Thyroid gland (tissue), 4 donors: ENCODE data around the gene SHH. TPM values are rescaled to one million over a fixed set of nuclear protein-coding genes. Genes with fewer than 3 reads are reported as not detected.

Experiments
- DNase-seq, 2 donors: peaks; one replicate each; pipeline ENCODE4 v3.0.0-alpha.2; 2019
- H3K27ac ChIP-seq, 3 donors: fragments of 200-600 bp; sonication (generic); 1 replicate in 2 of 3; 2 replicates in 1 of 3; pipeline ENCODE4 v1.5.1; 2016 to 2019; ENCODE audit warnings: mild to moderate bottlenecking in 1 of 3, moderate library complexity in 1 of 3
- H3K27me3 ChIP-seq: fragments of 200-600 bp; sonication (generic); one replicate; pipeline ENCODE4 v1.5.1; 2019
- H3K36me3 ChIP-seq, 2 donors: fragments of 200-600 bp; sonication (generic); one replicate each; pipeline ENCODE4 v1.5.1; 2016 to 2019
- H3K4me1 ChIP-seq, 2 donors: fragments of 200-600 bp; sonication (generic); one replicate each; pipeline ENCODE4 v1.5.1; 2017 to 2019
- H3K4me3 ChIP-seq, 3 donors: fragments of 200-600 bp; sonication (generic); replicated peaks in 1 of 3; 1 replicate in 2 of 3; 2 replicates in 1 of 3; pipeline ENCODE4 v1.5.1; 2016; ENCODE audit warnings: mild to moderate bottlenecking in 1 of 3
- H3K9me3 ChIP-seq: fragments of 200-600 bp; sonication (generic); one replicate; pipeline ENCODE4 v1.5.1; 2017
- POLR2A ChIP-seq, 2 donors: fragments of 450-650 bp; IDR thresholded peaks; one replicate each; pipeline ENCODE4 v1.6.1; 2017; ENCODE audit warnings: antibody characterized with exemption in 2 of 2, mild to moderate bottlenecking in 2 of 2, moderate library complexity in 1 of 2
- WGBS, 2 donors: methylation state at CpG; one replicate each; pipeline ENCODE4 v1.1.5; 2017; 5-methylcytosine and 5-hydroxymethylcytosine counted together
- intact Hi-C: fragments of 100-400 bp; cut with DNase I; formaldehyde crosslinking; loops from one replicate; pipeline ENCODE4 v1.15.1; 2023
- total RNA-seq, 4 donors: library from RNA; depleted of rRNA; stranded (reverse); fragments of >200 nt; gene quantifications; one replicate each; pipeline ENCODE4 v1.2.3, GENCODE V29; 2016
- TF ChIP-seq, protein P1 (sequence below), 6 experiments: fragments of 200-600 bp in 3 of 6; fragments of 450-650 bp in 3 of 6; sonication (generic) in 3 of 6; IDR thresholded peaks; one replicate each; pipeline ENCODE4 v1.5.1; 2016 to 2019; ENCODE audit warnings: antibody characterized with exemption in 6 of 6, mild to moderate bottlenecking in 2 of 6, inconsistent platforms in 1 of 6, moderate library complexity in 1 of 6

Gene SHH
- total RNA-seq, 4 donors from 2014 or later, result not detected

DNA sequence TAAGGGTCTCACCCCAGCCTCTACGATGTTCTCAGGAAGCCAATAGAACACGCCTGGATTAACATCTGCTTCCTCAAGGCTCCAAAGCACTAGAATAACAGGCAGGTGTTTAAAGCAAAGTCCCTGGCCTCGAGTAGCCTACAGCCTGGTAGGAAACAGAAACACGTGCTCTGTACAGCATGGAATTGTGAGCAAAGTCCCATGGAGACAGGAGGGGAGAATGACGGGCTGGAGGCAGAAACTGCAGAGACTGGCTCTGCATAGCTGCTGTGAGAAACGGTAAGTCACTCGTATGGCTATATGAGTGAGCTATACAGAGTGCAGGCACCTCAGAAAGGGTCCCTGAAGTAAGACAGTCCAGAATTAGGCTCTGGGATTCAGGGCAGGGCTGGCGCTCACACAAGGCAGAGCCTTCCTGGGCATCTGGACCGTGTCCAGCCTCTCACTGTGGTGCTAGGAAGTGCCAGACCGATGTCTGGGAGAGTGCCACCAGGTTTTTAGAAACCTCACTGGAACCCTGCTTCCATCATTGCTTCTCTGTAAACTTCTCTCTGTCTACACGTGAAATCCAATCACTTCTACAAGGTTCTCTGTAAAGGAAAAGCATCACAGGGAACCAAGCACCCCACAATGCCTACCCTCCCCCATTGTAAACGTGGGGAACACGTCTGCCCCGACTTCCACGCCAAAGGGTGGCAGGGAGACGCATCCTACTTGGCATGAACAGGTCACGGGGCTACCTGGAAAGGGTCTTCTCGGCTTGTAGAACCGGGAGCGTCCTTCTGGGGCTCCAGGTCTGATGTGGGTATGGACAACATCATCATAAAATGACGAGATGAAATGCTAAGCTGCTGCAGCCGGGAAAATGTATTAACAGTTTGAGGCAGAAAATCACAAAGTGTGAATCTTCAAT, 38.8 kb upstream of the SHH start:
- intact Hi-C loops, result no loop called here
- Histone ChIP-seq H3K27ac (no peak overlapping the region), H3K36me3 (no peaks in the 10 kb centered on the region), H3K4me3 (no peak overlapping the region), H3K4me1 (no peaks in the 10 kb centered on the region), H3K27me3 (no peaks in the 10 kb centered on the region), H3K9me3 (no peaks in the 10 kb centered on the region)
- WGBS, 2 donors, result 64 to 72% methylated on average over 22 of the region's 22 CpGs
- peak; percentile 17 to 28 for DNase-seq
- TF ChIP-seq POLR2A (IDR thresholded peaks at IDR 0.05), result no peak
- TF ChIP-seq, protein P1, sequence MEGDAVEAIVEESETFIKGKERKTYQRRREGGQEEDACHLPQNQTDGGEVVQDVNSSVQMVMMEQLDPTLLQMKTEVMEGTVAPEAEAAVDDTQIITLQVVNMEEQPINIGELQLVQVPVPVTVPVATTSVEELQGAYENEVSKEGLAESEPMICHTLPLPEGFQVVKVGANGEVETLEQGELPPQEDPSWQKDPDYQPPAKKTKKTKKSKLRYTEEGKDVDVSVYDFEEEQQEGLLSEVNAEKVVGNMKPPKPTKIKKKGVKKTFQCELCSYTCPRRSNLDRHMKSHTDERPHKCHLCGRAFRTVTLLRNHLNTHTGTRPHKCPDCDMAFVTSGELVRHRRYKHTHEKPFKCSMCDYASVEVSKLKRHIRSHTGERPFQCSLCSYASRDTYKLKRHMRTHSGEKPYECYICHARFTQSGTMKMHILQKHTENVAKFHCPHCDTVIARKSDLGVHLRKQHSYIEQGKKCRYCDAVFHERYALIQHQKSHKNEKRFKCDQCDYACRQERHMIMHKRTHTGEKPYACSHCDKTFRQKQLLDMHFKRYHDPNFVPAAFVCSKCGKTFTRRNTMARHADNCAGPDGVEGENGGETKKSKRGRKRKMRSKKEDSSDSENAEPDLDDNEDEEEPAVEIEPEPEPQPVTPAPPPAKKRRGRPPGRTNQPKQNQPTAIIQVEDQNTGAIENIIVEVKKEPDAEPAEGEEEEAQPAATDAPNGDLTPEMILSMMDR (IDR thresholded peaks at IDR 0.05), result no peak

- no peak for DNase-seq
- no peaks in the 10 kb centered on the region for H3K27me3 ChIP-seq
- intact Hi-C loops, result no loop called here
- no peak overlapping the region for H3K4me3 ChIP-seq
- no peaks in the 10 kb centered on the region for H3K9me3 ChIP-seq
- no peaks in the 10 kb centered on the region for H3K36me3 ChIP-seq
- TF ChIP-seq, protein P1 (IDR thresholded peaks at IDR 0.05), result no peak
- no peak for TF ChIP-seq POLR2A (IDR thresholded peaks at IDR 0.05)
- H3K4me1 ChIP-seq, result no peaks in the 10 kb centered on the region
- 91 to 96% methylated on average over 5 of the region's 5 CpGs for WGBS, 2 donors
- H3K27ac ChIP-seq, result no peak overlapping the region
Observed at GRCh38 chr7:155850001-155850436, 37.8 kb upstream of the SHH start.

DNA sequence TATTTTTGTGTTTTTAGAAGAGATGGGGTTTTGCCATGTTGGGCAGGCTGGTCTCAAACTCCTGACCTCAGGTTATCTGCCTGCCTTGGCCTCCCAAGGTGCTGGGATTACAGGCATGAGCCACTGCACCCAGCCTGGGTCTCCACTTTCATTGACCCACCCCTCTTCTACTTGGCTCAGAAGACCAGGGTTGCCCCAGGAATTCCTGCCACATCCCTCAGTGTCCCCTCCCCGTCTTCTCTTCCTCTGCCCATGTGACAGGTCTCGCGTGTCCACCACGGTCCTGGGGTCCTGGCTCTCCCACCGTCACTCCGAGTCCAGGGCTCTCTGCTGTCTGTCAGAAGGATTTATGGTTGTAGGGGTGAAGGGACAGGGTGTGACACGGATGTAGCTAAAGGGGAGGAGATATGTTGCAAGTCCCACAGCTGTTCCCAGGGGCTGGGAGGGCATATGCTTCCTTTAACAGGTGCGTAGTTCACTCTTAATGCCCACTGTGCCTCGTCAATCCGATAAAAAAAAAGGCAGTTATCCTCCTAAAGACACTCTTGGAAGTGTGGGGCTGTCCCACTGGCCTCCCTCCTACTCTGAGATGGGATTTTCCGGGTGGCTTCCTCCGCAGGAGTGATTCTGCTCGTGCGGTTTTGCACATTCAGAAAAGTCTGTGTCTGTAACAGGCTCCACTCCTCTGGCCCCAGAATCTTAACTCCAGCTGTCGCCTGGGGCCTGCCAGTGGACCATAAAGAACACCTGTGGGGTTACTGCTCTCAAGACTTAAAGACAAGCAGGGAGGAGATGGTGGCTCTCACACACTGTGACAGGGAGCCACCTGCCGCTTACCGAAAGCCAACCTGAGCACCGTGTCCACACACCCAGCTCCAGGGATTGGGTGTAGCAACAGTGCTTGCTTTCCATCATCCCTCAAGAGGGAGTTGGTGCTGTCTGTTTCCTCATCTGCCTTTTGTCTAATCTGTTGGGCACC, 36.7 kb upstream of the SHH start:
- Histone ChIP-seq H3K36me3 (no peaks in the 10 kb centered on the region), H3K9me3 (no peaks in the 10 kb centered on the region)
- no peak for DNase-seq

DNA sequence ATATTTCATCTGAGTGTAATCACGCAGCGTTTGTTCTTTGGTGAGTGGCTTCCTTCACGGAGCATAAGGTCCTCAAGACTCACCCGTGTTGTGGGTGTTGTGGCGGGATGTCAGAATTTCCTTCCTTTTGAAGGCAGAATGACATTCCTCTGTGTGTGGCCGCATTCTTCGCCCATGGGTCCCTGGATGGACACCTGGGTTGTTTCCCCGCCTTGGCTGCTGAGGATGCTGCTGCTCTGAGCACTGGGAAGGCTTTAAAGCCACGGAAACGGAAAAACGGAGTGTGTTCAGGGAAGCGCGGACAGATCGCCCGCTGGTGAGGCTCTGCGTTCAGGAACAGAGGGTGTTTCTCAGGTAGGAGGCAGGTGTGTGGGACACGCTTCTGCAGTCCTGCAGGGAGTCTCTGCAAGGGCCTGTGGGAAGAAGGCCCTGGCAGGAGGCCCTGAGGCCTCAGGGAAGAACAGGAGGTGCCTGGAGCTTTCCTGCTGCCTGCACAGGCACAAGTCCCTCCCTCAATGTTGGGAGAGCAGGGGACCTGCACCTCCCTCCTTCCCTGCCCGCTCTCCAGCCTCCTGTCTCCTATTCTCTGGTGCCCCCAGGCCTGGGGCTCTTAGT, 35.7 kb upstream of the SHH start:
- H3K27ac ChIP-seq, result no peak overlapping the region
- H3K27me3 ChIP-seq, result no peaks in the 10 kb centered on the region
- DNase-seq, result no peak
- intact Hi-C loops, result no loop called here
- WGBS, 2 donors, result 75 to 85% methylated on average over 18 of the region's 18 CpGs
- no peaks in the 10 kb centered on the region for H3K36me3 ChIP-seq
- H3K4me3 ChIP-seq, result no peak overlapping the region
- TF ChIP-seq POLR2A (IDR thresholded peaks at IDR 0.05), result no peak
- TF ChIP-seq, protein P1 (IDR thresholded peaks at IDR 0.05), result no peak
- no peaks in the 10 kb centered on the region for H3K4me1 ChIP-seq
- no peaks in the 10 kb centered on the region for H3K9me3 ChIP-seq

More for the DNA sequence above, 36.7 kb upstream of the SHH start:
- Histone ChIP-seq H3K27ac (no peak overlapping the region), H3K4me3 (no peak overlapping the region), H3K27me3 (no peaks in the 10 kb centered on the region), H3K4me1 (no peaks in the 10 kb centered on the region)
- WGBS, 2 donors, result 78 to 80% methylated on average over 17 to 18 of the region's 18 CpGs
- intact Hi-C loops, result no loop called here
- TF ChIP-seq, protein P1 (IDR thresholded peaks at IDR 0.05), result no peak
- TF ChIP-seq POLR2A (IDR thresholded peaks at IDR 0.05), result no peak
